NCI-H1048 (cell line): Measurements from ENCODE around the gene TBX1.
"Not testable (repeated sequence)": the region's sequence is repeated elsewhere in the genome, so short reads cannot be mapped to it uniquely, and the experiment has no call there.

Experiments used
- DNase-seq: peaks from one replicate; lab custom pipeline; 2025; lab: John Stamatoyannopoulos, UW

The TBX1 gene

DNA sequence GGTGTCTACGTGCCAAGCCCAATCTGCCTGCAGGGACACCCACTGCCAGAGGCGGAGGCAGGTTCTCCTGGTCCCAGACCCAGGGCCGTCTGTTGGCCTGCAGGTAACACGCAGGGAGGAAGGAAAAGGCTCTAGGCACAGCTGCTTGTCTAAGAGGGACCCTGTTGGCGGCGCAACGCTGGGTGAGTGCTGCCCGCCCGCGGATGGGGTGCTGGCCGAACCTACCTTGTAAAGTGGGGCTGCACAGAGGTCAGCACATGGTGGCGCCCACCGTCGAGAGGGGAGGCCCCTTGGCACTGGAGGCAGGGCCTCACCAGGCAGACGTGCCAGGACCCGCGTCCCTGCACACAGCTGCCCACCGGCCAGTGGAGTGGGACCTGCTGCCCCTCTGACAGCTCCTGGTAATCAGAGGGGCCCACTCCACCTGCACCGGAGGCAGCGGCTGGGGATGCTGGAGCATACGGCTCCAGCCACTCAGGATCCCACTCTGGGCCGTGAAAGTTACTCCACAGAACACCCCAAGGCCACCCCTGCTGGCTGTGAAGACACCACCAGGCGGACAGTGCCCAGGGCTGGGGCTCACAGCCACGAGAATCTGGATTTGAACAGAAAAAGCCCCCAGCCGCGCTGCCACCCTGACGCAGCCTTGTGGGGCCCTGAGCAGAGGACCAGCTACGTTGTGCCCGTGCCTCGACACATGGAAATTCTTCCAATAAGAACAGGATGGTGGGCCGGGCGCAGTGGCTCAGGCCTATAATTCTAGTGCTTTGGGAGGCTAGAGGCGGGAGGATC is 24.0 kb downstream of the TBX1 start:
- DNase-seq: no peak

DNA sequence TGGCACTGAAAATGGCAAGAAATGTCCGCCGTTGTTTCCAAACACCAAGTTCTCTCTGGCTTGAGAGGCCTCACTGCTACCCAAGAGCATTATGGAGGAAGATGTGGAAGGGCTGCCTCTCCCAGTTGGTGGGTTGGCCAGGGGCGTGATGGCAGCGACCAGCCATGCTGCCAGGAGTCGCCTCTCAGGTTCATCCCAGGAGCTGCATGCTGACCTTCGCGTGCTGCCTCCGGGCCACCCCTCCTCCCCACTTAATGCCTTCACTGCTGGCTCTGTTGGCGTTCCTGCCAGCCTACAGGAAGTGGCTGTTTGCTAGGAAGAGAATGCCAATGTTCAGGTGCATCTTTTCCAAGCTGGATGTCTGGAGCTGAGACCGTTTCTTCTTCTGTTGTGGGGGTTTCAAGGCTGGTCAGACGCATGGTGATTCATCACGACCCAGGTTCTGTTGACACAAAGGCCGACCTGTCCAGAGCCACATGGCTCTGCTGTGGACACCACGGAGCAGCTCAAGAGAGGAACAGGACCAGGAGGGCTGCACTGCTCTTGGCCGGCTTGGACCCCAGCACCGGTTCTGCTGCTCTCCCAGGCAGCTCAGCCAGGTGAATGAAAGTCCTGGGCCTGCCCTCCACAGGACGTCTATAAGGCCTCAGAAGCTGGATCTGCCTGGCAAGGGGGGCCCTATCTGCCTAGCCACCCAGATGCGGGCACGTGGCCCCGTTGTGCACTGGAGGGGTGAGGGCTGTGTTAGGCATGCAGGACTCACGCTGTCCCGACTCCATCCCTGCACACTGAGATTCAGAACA is 25.1 kb downstream of the TBX1 start:
- no peak for DNase-seq

DNA sequence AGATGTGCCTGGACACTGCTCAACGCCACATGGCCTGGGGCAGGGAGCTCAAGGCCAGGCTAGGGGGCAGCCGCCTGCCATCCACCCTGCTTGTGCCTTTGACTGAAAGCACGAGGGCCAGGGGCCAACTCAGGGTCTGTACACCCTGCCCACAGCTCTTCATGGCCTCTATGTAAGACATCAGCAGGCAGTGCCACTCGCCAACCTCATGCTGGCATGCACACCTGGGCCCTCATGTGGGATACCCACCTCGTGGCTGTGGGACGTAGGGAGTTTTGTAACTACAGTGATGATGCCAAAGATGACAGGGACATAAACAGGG is 25.6 kb downstream of the TBX1 start:
- DNase-seq: no peak

DNA sequence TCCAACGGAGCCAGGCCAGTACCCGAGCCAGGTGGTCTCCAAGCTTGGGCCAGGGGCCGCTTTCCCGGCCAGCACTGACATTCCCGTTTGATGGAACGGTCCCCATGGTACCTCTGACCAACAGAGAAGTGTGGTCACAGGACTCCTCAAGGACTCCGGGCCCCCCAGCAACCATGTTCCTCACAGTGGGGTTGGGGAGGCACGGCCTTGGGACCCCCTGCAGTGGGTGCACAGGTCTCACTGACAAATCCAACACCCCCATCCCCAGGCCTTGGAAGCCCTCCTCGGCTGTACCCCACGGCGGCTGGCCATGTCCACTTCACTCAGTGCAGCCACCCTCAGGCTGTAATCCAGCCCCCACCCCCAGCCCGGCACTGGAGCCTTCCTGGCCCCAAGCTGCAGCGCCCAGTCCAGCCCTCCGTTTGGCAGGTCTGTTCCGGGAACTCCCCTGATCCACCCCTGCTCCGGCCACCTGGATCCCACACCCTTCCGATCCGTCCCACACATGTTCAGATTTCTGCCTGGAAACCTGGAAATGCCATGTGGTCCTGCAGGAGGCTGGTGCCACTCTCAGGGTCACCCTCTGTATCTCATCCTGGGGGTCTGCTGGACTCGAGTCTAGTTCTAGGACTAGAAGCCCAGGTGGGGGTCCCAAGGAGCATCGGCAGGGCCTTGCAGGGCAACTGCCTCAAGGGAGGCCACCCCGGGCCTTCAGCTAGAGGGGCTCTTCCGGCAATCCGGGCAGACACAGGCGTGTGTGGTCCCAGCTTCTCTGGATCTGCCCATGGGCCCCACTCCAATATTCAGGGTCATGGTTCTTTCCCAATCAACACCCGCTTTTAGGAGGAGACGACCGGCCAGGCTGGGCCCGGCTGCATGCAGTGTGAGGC is 26.6 kb downstream of the TBX1 start:
- no peak for DNase-seq

DNA sequence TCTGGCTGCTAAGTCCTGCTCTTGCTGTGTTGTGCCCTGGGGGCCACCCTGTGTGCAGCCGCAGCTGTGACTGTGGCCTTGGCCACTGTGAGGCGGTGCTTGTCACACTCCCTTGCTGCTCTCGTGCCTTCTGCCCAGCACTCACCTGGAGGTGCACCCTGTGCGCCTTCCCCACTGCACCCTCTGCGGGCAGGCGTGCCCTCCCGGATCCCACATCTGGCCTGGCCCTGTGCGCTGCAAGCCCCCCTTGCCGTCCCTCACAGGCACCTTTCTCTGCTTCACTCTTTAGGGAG is 27.2 kb downstream of the TBX1 start:
- no peak for DNase-seq

DNA sequence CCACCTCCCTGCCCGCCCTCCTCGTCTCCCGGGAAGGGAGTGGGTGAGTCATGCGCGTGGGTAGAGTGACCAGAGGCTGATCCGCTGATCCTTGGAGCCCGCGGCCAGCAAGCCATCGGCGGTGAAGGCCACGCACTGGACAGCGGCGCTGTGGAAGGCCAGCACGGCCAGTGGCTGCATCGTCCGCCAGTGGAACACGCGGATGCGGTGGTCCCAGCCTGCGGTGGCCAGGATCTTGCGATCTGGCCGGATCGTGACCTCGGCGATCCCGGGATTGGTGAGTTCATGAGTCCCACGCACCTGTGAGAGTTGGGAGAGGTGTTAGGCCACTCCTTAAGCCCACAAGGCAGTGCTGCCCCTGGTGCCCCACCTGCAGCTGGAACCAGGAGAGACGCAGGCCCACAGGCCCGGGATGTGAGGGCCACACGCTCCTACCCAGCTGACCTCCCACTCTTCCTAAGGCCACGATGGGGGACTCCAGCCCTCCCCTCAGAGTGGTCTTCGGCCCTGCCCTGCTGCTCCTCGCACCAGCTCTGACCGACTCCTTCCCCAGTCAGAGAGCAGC is 28.2 kb downstream of the TBX1 start:
- no peak for DNase-seq

DNA sequence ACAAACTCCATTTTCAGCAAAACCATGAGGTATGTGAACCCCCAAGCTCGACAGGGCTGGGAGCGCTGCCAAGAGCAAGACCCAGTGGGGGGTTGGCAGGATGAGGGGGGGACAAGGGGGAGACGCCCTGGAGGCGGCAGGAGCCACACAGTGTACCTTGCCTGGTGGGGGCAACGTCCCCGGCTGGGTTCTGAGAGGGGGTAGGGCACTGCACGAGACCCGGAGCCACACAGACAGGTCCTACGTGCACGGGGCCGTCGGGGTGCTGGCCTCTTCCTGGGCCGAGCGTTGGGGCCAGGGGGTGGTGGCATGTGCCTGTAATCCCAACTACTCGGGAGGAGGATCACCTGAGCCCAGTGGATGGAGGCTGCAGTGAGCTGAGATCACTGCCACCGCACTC is 28.8 kb downstream of the TBX1 start:
- no peak for DNase-seq

DNA sequence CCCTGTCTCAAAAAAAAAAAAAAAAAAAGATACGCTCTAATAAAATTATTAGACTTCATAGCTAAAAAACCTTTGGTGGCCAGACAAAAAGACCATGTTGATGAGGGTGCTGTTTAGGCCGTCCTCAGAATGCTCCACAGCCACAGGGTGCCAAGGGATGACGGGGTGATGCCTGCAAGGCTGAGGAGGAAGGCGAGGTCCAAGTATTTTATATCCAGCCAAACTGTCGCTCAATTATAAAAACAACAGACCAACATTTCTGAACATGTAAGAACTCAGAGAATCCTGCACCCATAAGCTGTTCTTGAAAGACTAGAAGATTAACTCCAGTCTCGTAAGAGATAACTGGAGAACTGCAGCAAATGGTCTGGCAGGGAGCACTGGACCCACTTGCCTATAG is 29.2 kb downstream of the TBX1 start:
- no peak for DNase-seq

DNA sequence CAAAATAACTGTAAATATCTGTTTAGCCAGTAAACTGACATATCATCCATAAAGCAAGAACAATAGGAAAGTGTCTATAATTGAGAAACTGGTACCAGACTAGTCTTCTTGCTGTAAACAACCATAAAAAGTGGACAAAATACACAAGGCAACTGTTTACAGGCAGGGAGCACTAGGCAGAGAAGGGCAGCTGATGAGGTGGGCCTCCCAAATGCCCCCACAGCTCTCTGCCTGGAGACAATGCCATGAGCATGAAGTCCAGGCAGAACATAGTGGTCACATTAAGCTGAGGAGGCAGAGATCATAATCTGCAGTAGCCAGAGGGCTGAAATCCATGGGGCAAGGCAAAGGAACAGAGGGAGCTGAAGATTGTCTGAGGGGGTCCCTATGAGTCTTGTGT is 30.7 kb downstream of the TBX1 start:
- no peak for DNase-seq

DNA sequence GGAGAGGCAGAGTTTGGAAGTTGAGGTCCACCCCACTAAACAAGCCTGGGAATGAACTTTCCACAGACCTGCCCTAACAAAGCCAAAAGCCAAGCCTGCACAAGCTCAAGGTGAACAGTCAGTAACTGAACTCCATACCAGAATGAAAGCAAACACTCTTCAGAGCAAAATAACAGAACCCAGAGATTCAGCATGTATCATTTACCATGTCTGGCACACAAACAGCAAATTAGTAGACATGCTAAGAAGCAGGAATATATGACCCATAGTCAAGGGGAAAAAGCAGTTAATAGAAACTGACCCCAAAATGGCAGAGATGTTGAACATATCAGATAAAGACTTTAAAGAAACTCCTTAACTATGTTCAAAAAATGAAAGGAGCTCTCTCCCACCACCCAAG is 31.3 kb downstream of the TBX1 start:
- DNase-seq: no peak

DNA sequence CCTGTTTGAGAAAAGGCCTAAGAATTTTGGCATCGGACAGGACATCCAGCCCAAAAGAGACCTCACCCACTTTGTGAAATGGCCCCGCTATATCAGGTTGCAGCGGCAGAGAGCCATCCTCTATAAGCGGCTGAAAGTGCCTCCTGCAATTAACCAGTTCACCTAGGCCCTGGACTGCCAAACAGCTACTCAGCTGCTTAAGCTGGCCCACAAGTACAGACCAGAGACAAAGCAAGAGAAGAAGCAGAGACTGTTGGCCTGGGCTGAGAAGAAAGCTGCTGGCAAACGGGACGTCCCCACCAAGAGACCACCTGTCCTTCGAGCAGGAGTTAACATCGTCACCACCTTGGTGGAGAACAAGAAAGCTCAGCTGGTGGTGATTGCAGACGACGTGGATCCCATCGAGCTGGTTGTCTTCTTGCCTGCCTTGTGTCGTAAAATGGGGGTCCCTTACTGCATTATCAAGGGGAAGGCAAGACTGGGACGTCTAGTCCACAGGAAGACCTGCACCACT is 31.9 kb downstream of the TBX1 start:
- DNase-seq: not testable (repeated sequence)

DNA sequence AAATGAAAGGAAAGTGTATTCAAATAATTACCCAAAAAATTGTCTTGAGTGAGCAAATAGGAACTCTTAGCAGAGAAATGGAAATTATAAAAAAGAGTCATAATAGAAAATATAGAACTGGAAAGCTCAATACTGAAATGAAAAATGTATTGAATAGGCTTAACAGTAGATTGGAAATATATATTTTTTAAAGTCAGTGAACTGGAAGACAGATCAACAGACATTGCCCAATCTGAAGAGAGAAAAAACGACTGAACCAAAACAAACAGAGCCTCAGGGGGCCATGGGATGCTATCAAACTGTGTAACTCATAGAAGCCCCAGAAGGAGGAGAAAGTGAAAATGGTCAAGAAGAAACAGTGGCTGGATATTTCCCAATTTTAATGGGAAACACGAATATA is 32.6 kb downstream of the TBX1 start:
- DNase-seq: no peak

DNA sequence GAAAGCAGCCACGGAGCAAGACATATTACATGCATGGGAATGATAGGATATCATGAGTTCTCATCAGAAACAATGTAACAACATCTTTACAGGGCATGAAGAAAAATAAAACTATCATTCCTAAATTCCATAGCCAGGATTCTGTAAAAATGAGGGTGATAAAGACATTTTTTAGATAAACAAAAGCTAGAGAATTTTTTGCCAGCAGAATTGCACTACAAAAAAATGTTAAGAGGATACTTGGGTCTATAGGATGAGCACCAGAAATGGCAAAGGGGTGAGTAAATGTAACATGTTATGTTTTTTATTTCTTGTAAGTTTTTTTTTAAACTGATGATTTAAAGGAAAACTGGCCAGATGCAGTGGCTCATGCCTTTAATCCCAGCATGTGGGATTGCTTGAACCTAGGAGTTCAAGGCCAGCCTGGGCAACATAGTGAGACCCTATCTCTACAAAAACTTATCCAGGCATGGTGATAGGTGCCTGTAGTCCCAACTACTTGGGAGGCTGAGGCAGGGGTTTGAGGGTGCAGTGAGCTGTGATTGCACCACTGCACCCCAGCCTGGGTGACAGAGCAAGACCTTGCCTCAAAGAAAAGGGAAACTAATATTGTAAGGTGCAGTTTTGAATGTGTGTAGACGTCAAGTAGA is 33.2 kb downstream of the TBX1 start:
- DNase-seq: no peak

DNA sequence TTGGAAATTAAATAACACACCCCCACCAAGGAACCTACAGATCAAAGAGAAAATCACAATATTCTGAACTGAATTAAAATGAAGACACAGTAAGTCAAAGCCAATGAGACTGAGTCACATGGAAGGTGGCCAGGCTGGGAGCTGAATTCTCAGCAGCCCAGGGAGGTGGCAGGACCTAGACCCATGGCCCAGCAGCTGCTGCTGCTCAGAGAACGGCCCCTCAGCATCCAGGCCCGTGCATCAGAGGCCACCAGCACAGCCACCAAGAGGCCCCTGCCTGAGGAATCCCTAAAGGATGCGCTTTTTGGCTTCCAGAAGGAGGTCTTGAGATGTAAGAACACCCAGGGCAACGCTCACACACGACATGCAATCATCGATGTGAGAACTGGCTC is 35.0 kb downstream of the TBX1 start:
- no peak for DNase-seq

DNA sequence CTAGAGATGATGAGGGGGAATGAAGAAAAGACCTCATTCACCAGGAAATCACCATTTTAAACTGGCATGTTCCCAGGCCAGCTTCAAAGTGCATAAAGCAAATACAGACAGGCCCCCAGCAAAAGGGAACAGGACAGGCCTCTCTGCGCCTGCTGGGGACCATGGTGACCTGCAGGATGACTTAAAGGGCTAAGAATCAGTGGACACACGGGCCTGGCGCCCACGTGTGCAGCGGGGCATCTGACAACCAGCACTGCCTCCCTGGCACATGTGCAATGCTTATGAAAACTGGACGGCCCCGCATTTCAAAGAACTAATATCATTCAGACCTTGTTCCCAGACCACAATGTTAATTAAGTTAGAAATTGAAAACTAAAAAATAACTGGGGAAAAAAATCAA is 35.6 kb downstream of the TBX1 start:
- no peak for DNase-seq

DNA sequence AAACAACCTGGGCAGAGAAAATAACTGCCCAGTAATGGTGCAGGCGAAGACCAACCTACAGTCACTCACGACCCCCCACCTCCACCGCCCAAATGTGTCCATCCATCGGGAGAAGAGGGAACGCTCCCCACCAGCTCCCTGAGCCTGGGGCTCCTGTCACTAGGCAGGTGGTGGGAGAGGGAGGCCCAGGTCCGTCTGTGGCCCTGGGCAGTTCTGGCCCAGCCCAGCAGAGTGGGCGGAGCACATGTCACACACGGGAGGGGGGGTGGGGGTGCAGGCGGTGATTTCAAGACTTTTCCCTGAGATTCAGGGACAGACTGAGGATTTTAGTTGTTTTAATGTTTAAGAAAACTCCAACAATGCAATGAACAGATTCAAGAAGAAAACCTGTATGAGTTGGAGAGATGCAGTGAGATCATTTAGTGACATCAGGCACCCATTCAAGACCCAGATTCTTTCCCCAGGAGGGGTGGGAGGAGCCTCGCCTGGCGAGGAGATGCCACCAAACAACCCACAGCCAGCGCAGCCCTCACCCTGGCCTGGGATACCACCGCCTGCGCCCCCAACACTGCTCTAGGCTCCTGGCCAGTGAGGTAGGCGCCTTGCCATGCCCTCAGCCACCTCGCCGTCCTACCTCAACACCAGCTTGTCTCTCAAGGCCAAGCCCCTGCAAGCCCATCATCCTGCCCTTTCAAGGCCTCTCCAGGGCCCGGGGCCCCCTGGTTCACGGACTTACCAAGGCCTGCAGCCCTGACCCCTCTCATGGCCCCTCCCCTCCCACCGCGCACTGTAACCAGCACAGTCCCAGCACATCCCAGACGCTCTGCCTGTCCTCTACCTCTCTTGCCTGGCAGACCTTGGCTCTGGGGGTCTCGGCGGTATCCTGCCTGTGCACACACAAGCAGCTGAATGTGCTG is 36.8 kb downstream of the TBX1 start:
- no peak for DNase-seq

DNA sequence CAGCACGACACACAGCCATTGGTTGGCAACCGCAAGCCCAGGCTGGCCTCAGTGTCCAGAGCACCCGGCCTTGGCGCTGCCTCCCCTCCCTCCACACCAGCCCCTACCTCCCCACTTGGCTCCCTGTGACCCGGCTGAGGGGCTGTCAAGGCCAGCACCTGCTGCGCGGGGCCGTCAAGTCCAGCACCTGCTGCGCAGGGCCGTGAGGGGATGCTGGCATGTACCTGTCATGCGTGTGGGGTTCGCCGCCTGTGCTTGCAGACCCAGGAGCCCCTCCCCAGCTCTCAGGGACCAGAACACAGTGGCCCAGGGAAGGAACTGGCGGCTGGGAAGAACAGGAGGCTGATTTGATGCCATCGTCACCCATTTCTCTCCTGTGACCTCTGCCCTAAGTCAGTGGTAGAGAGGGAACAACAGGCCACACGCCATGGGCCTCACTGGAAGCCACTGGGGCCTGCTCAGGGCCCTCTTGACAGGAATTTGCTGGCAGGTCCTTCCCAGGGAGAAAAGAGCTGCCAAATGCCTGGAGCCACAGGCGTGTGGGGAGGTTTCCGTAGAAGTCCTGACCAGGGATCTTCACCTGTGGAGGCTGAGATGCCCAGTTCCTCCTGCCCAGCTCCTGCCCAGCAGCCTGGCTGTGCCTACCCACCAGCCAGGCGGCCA is 37.6 kb downstream of the TBX1 start:
- no peak for DNase-seq

DNA sequence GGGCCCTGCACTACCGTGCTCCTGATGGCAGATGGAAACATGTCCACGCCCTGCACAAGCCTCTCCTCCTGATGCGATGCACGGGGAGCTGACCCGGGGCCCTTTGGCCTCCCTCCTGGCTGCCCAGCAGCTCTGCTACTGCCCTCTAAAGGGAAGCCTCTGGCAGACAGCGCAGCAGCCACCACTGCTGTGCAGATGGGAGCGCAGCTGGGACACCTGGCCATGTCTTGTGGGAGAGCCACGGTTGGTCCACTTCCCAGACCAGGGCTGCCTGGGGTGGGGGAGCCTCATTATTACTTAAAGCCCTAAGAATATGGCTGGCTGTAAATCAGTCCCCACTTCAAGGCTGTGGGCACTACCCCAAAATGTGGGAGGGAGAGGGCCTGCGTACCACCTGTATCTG is 38.3 kb downstream of the TBX1 start:
- no peak for DNase-seq

DNA sequence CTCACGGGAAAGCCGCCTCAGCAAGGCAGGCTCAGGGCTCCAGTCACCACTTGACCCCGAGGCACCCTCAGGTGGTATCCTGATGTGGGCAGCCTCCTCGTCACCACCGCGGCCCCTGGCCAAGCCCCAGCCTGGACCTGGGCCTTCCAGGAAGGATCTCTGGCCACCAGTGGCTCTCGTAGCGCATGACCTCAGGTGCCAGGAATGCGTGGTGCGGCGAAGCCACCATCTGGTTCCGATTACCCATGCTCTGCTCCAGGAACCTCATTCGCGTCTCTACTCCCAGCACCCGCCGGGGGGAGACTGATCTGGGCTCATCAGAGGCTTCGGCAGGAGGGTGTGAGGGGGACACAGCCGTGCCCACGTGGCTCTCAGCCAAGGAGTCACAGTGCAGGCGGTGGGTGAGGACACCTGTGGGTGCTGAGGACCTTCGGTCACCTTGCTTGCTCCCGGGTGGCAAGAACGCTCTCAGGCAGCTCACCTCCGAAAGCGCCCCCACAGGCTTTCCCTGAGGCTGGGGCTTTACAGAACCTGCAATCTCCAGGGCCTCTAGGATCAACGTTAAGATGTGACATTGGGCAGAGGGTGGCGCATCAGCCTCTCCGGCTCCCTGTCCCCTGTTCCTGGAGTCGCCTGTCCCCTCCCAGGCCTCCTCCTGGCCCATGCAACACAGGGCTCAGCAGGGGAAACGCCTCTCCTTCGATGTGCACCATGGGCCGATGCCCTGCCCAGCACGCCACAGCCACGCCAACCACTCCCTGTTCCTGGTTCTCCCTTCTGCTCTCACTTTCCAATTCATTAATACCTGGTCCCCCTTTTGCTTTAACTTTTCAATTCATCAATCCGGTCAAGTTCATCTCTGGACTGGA is 39.0 kb downstream of the TBX1 start:
- no peak for DNase-seq
